H1 (cell line): ENCODE measurements around the gene ARHGAP12.

Experiments
- BRCA1 ChIP-seq: IDR thresholded peaks from 2 replicates; pipeline ENCODE4 v1.6.1; 2012; ENCODE audit warnings: low read depth, low read length, improper control_type of control experiment
- CBX5 ChIP-seq: fragments of 300-800, 300-1000 bp; sonication (generic); IDR thresholded peaks from 2 replicates; pipeline ENCODE4 v1.7.1; 2016; ENCODE audit warnings: antibody characterized with exemption, low read length, low read depth
- CHD2 ChIP-seq: IDR thresholded peaks from 2 replicates; pipeline ENCODE4 v1.6.1; 2012; ENCODE audit warnings: low read length, improper control_type of control experiment
- CTCF ChIP-seq, 3 experiments: IDR thresholded peaks; 1 replicate in 2 of 3; 2 replicates in 1 of 3; pipeline versions ENCODE4 v1.5.1 to v1.6.1; 2011; ENCODE audit warnings: low read length in 3 of 3, mild to moderate bottlenecking in 3 of 3, inconsistent platforms in 2 of 3, low read depth in 1 of 3, moderate library complexity in 1 of 3; ENCODE audit not compliant: insufficient read depth in 1 of 3; ENCODE audit errors: control extremely low read depth in 1 of 3
- EP300 ChIP-seq, 2 experiments: IDR thresholded peaks; 1 replicate in 1 of 2; 2 replicates in 1 of 2; pipeline ENCODE4 v1.6.1; 2011 to 2012; ENCODE audit warnings: low read depth in 2 of 2, low read length in 2 of 2, mild to moderate bottlenecking in 2 of 2, borderline replicate concordance in 1 of 2, inconsistent platforms in 1 of 2, moderate library complexity in 1 of 2
- KDM5A ChIP-seq: fragments of 200-600 bp; IDR thresholded peaks from 2 replicates; pipeline ENCODE4 v1.7.1; 2012; ENCODE audit warnings: mild to moderate bottlenecking, low read length, inconsistent platforms, mixed read lengths
- POLR2A ChIP-seq, 2 experiments: IDR thresholded peaks; 1 replicate in 1 of 2; 2 replicates in 1 of 2; pipeline ENCODE4 v1.6.1; 2011; ENCODE audit warnings: low read depth in 2 of 2, low read length in 2 of 2, mild to moderate bottlenecking in 2 of 2; ENCODE audit errors: control extremely low read depth in 1 of 2
- RFX5 ChIP-seq: IDR thresholded peaks from 2 replicates; pipeline ENCODE4 v1.6.1; 2011; ENCODE audit warnings: low read depth, low read length, improper control_type of control experiment, borderline replicate concordance
- SIRT6 ChIP-seq: IDR thresholded peaks from one replicate; pipeline ENCODE4 v1.7.1; 2012; ENCODE audit warnings: low read length, inconsistent platforms
- TAF7 ChIP-seq: optimal IDR thresholded peaks from 2 replicates; pipeline ENCODE3; 2011; ENCODE audit warnings: low read depth, mild to moderate bottlenecking, inconsistent platforms, low read length, moderate library complexity, borderline replicate concordance
- USF2 ChIP-seq: IDR thresholded peaks from 2 replicates; pipeline ENCODE4 v1.6.1; 2011; ENCODE audit warnings: low read length, improper control_type of control experiment
- YY1 ChIP-seq: IDR thresholded peaks from 2 replicates; pipeline ENCODE4 v1.6.1; 2011; ENCODE audit warnings: low read depth, mild to moderate bottlenecking, low read length

- no peak for TF ChIP-seq SIRT6
- no peak for TF ChIP-seq TAF7
- TF ChIP-seq POLR2A (IDR thresholded peaks at IDR 0.05; ENCODE audit: control extremely low read depth in 1 of 2, low read depth in 2 of 2, low read length in 2 of 2), result peak in 1 of 2 experiments; percentile 30; a peak in 2 of 3 replicates
- no peak for TF ChIP-seq EP300 (IDR thresholded peaks at IDR 0.05; ENCODE audit: borderline replicate concordance in 1 of 2, low read depth in 2 of 2, low read length in 2 of 2)
- TF ChIP-seq CTCF (IDR thresholded peaks at IDR 0.05; ENCODE audit: control extremely low read depth in 1 of 3, insufficient read depth in 1 of 3, low read depth in 1 of 3, low read length in 3 of 3), result no peak; a peak in 1 of 4 replicates
- no peak for TF ChIP-seq YY1
- TF ChIP-seq CHD2, result no peak
- TF ChIP-seq RFX5, result no peak
- no peak for TF ChIP-seq USF2
- no peak for TF ChIP-seq KDM5A
- TF ChIP-seq CBX5, result no peak
- TF ChIP-seq BRCA1, result no peak
Measured at GRCh38 chr10:31759124-31759798, 169.4 kb downstream of the ARHGAP12 start.
